Caco-2 (cell line): ENCODE data around the gene ATXN7. TPM values are rescaled to one million over a fixed set of nuclear protein-coding genes. Genes with fewer than 3 reads are reported as not detected.
A peak's percentile ranks its signal among the peaks of the same experiment; 100 is the strongest.

Experiments used
- BruUV-seq: library from RNA; stranded (reverse); fragments of 400-500 nt; replicated peaks from 2 replicates; lab custom pipeline; 2021; lab: Mats Ljungman, UMichigan
- CTCF ChIA-PET: fragments of 300-600 bp; sonication (Branson Sonifier 250); formaldehyde crosslinking; loops from one replicate; lab custom pipeline; 2022; ENCODE audit warnings: antibody characterized with exemption; lab: Charles Lee
- POLR2A ChIA-PET: fragments of 300-600 bp; sonication (Branson Sonifier 250); formaldehyde crosslinking; loops from one replicate; lab custom pipeline; 2022; ENCODE audit warnings: antibody characterized with exemption; lab: Charles Lee
- DNase-seq, 2 experiments: peaks; one replicate each; pipeline versions ENCODE4 v3.0.0 to v3.0.0-alpha.2; 2020 to 2022
- H3K27me3 ChIP-seq: replicated peaks from 2 replicates; pipeline ENCODE4 v1.6.0; 2011; ENCODE audit warnings: low read length; ENCODE audit not compliant: control insufficient read depth, insufficient read depth
- H3K36me3 ChIP-seq: 2 replicates; pipeline ENCODE4 v1.5.1; 2011; ENCODE audit warnings: low read length; ENCODE audit not compliant: control insufficient read depth, insufficient read depth
- H3K4me1 ChIP-seq: fragments of 250-450 bp; sonication (Bioruptor Pico); 2 replicates; pipeline ENCODE4 v1.5.1; 2020; ENCODE audit warnings: mild to moderate bottlenecking
- H3K4me3 ChIP-seq: 2 replicates; pipeline ENCODE4 v1.5.1; 2011; ENCODE audit warnings: low read depth, mild to moderate bottlenecking, control low read depth, low read length
- H3K9me3 ChIP-seq: fragments of 250-450 bp; sonication (Bioruptor Pico); 2 replicates; pipeline ENCODE4 v1.5.1; 2020; ENCODE audit warnings: mild to moderate bottlenecking, moderate library complexity
- H3K27ac Mint-ChIP-seq: one replicate; pipeline ENCODE4 v1.8.0; 2022; ENCODE audit warnings: mixed read lengths; ENCODE audit not compliant: unreplicated experiment
- H3K27me3 Mint-ChIP-seq: one replicate; pipeline ENCODE4 v1.8.0; 2022; ENCODE audit warnings: mixed read lengths; ENCODE audit not compliant: insufficient read depth, unreplicated experiment
- H3K36me3 Mint-ChIP-seq: one replicate; pipeline ENCODE4 v1.8.0; 2022; ENCODE audit warnings: mild to moderate bottlenecking, mixed read lengths; ENCODE audit not compliant: insufficient read depth, unreplicated experiment
- H3K4me1 Mint-ChIP-seq: one replicate; pipeline ENCODE4 v1.8.0; 2022; ENCODE audit warnings: low read depth, mixed read lengths; ENCODE audit not compliant: unreplicated experiment
- H3K4me3 Mint-ChIP-seq: one replicate; pipeline ENCODE4 v1.8.0; 2022; ENCODE audit warnings: mild to moderate bottlenecking, moderate library complexity, mixed read lengths; ENCODE audit not compliant: unreplicated experiment
- H3K9me3 Mint-ChIP-seq: one replicate; pipeline ENCODE4 v1.8.0; 2022; ENCODE audit warnings: mixed read lengths; ENCODE audit not compliant: unreplicated experiment
- intact Hi-C: fragments of 100-400 bp; cut with micrococcal nuclease; formaldehyde crosslinking; loops from one replicate; pipeline ENCODE4 v1.10.0; 2022; ENCODE audit not compliant: unreplicated experiment
- total RNA-seq: library from RNA; stranded (reverse); gene quantifications from 2 replicates; pipeline ENCODE4 v1.2.3, GENCODE V29; 2022
- TF ChIP-seq, protein P1 (sequence below), 2 experiments: fragments of 200-600 bp in 1 of 2; IDR thresholded peaks; 1 replicate in 1 of 2; 2 replicates in 1 of 2; pipeline versions ENCODE4 v1.5.1 to v1.8.0; 2011 to 2022; ENCODE audit warnings: antibody characterized with exemption in 1 of 2, control low read depth in 1 of 2, inconsistent platforms in 1 of 2, low read depth in 1 of 2, low read length in 1 of 2, mild to moderate bottlenecking in 1 of 2, moderate library complexity in 1 of 2; ENCODE audit not compliant: insufficient read depth in 1 of 2, severe bottlenecking in 1 of 2, unreplicated experiment in 1 of 2

The ATXN7 gene
- total RNA-seq, 1 experiment from 2014 or later, result 22.5 TPM

DNA sequence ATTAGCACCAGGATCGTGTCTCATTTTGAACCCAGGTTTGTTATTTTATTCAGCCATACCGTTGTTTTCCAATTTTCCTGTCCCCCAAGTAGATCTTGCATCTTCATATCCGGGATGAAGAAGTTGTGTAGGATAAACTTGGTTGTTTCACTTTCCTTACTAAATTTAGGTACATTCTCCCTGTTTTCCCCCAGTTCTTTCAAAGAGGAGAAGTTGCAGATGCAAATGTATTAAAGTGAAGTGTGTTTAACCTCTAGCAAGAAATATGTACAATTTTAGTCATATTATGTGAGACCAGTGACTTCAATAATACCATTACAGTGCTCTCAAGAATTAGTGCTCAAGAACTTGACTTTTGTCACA lies 1.3 kb downstream of the ATXN7 start:
- TF ChIP-seq, protein P1, sequence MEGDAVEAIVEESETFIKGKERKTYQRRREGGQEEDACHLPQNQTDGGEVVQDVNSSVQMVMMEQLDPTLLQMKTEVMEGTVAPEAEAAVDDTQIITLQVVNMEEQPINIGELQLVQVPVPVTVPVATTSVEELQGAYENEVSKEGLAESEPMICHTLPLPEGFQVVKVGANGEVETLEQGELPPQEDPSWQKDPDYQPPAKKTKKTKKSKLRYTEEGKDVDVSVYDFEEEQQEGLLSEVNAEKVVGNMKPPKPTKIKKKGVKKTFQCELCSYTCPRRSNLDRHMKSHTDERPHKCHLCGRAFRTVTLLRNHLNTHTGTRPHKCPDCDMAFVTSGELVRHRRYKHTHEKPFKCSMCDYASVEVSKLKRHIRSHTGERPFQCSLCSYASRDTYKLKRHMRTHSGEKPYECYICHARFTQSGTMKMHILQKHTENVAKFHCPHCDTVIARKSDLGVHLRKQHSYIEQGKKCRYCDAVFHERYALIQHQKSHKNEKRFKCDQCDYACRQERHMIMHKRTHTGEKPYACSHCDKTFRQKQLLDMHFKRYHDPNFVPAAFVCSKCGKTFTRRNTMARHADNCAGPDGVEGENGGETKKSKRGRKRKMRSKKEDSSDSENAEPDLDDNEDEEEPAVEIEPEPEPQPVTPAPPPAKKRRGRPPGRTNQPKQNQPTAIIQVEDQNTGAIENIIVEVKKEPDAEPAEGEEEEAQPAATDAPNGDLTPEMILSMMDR (IDR thresholded peaks at IDR 0.05; ENCODE audit: insufficient read depth in 1 of 2, low read depth in 1 of 2, low read length in 1 of 2, severe bottlenecking in 1 of 2, unreplicated experiment in 1 of 2), result no peak
- ChIA-PET POLR2A (no interaction called here), CTCF (no interaction called here)
- no peaks in the 10 kb centered on the region for H3K9me3 Mint-ChIP-seq
- H3K4me1 Mint-ChIP-seq, result peaks cover 22% of the 10 kb centered on the region
- H3K9me3 ChIP-seq, result no peaks in the 10 kb centered on the region
- no peaks in the 10 kb centered on the region for H3K27me3 ChIP-seq
- no peaks in the 10 kb centered on the region for H3K27me3 Mint-ChIP-seq
- H3K36me3 Mint-ChIP-seq, result peaks cover 13% of the 10 kb centered on the region
- DNase-seq, result no peak
- no peaks in the 10 kb centered on the region; the same call in 1 of the 2 replicates for H3K36me3 ChIP-seq
- H3K4me3 Mint-ChIP-seq, result peak overlapping the region; percentile 73
- H3K4me1 ChIP-seq, result peaks cover 23% of the 10 kb centered on the region
- peak overlapping the region; percentile 63 for H3K27ac Mint-ChIP-seq
- peak overlapping the region; percentile 91 for H3K4me3 ChIP-seq
- intact Hi-C loops, result no loop called here
- BruUV-seq, result TSS peak; percentile 55

DNA sequence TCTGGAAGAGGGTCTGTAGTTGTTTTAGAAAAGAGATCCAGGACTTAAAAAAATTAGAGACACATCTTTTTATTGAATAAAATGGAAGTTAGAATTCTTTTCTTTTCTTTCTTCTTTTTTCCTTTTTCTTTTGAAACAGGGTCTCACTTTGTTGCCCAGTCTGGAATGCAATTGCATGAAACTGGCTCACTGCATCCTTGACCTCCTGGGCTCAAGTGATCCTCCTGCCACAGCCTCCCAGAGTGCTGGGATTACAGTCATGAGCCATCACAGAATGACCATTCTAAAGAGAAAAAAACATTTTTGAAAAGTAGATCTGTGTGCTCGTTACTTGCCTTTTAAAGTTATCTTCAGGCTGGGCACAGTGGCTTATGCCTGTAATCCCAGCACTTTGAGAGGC lies 3.6 kb downstream of the ATXN7 start:
- BruUV-seq, result no TSS peak
- POLR2A ChIA-PET, result no interaction called here

DNA sequence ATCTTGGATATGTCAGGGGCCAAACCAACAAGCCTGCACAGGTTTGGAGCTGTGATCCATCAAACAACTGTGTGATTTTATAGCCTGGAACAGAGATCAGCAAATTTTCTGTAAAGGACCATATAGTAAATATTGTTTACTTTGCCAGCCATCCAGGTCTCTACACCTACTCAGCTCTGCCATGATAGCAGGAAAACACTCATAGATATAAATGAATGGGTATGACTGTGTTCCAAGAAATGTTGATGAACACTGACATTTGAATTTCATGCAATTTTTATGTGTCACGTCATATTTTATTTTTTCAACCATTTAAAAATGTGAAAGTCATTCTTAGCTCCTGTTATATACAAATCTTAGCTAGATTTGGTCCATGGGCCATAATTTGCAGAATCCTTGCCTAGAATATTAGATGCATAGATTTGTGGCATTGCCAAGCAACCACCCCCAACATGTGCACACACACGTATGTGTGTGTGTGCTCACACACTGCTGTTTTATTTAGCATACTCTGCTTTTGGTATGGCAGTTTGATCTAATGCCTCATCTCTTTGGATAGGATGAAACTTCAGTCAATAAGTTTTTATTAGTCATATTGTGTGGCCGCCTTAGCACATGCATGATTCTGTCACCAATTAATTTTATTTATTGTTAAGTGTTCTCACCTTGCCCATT lies 6.4 kb downstream of the ATXN7 start:
- POLR2A ChIA-PET, result interaction anchor here (0.6 kb wide), 1 partner anchor 42 kb away, joined by 4 read pairs; the partner anchor contains the start of gene SCAANT1

More for the DNA sequence above, 3.6 kb downstream of the ATXN7 start:
- no peak overlapping the region for H3K4me3 ChIP-seq
- H3K9me3 Mint-ChIP-seq, result no peaks in the 10 kb centered on the region
- no peaks in the 10 kb centered on the region for H3K27me3 ChIP-seq
- H3K36me3 Mint-ChIP-seq, result peaks cover 13% of the 10 kb centered on the region
- no peaks in the 10 kb centered on the region for H3K9me3 ChIP-seq
- H3K27me3 Mint-ChIP-seq, result no peaks in the 10 kb centered on the region
- H3K4me3 Mint-ChIP-seq, result no peak overlapping the region
- H3K36me3 ChIP-seq, result no peaks in the 10 kb centered on the region
- no peak for DNase-seq
- TF ChIP-seq, protein P1 (IDR thresholded peaks at IDR 0.05; ENCODE audit: insufficient read depth in 1 of 2, low read depth in 1 of 2, low read length in 1 of 2, severe bottlenecking in 1 of 2, unreplicated experiment in 1 of 2), result no peak
- peaks cover 17% of the 10 kb centered on the region for H3K4me1 ChIP-seq
- CTCF ChIA-PET, result no interaction called here
- H3K4me1 Mint-ChIP-seq, result peaks cover 13% of the 10 kb centered on the region
- intact Hi-C loops, result no loop called here
- no peak overlapping the region for H3K27ac Mint-ChIP-seq

More for the DNA sequence above, 6.4 kb downstream of the ATXN7 start:
- Mint-ChIP-seq H3K36me3 (peaks cover 2% of the 10 kb centered on the region), H3K9me3 (no peaks in the 10 kb centered on the region), H3K27ac (no peak overlapping the region), H3K4me1 (peaks cover 6% of the 10 kb centered on the region), H3K27me3 (no peaks in the 10 kb centered on the region), H3K4me3 (no peak overlapping the region)
- Histone ChIP-seq H3K36me3 (no peaks in the 10 kb centered on the region), H3K4me3 (no peak overlapping the region), H3K4me1 (peaks cover 12% of the 10 kb centered on the region), H3K27me3 (no peaks in the 10 kb centered on the region), H3K9me3 (no peaks in the 10 kb centered on the region)
- TF ChIP-seq, protein P1 (IDR thresholded peaks at IDR 0.05; ENCODE audit: insufficient read depth in 1 of 2, low read depth in 1 of 2, low read length in 1 of 2, severe bottlenecking in 1 of 2, unreplicated experiment in 1 of 2), result no peak
- intact Hi-C loops, result no loop called here
- CTCF ChIA-PET, result no interaction called here
- BruUV-seq, result no TSS peak
- DNase-seq, result no peak
